ENCODE results near the gene GALNT2.

GALNT2 gene

DNA sequence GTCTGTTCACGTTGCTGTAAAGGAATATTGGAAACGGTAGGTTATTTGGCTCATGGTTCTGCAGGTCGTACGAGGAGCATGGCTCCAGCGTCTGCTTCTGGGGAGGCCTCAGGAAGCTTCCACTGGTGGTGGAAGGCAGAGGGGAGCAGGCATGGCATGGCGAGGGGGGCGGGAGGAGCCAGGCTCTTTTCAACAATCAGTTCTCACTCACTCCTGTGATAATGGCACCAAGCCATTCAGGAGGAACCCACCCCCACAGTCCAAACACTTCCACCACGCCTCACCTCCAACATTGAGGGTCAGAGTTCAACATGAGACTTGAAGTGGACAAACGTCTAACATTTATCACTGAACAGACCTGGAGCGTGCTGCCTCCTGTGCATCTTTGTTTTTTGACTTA, 217.9 kb downstream of the GALNT2 start:
- no peaks in the 10 kb centered on the region for H3K4me1 ChIP-seq (ENCODE audit: control insufficient read depth, low read depth, low read length)
- no CpG with 5 or more reads among the region's 10 CpGs for whole genome bisulfite sequencing (ENCODE audit: extremely low coverage, insufficient coverage, low lambda C conversion rate)

DNA sequence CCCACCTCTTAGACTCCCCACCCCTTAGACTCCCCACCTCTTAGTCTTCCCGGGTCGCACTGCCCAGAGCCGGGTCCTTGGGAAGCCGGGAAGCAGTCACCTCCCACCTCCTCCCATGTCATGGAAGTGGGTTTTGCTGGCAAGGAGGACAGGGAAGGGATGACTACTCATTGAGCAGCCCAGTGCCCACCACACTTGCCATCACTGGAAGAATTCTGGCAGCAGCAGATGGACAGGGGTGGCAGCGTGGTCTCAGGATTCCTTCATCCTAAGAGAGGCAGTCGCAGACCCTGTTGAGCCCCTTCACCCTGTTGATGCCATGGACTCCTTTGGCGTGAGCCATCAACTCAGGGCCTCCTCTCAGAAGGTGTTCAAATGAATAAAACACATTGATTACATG, 218.3 kb downstream of the GALNT2 start:
- H3K23ac ChIP-seq (ENCODE audit: low read length) = no peak overlapping the region
- H3K9ac ChIP-seq (ENCODE audit: low read length) = no peak overlapping the region
- H3K79me2 ChIP-seq (ENCODE audit: control insufficient read depth, insufficient read depth, low read length) = no peaks in the 10 kb centered on the region
- no peak for DNase-seq
- H2BK15ac ChIP-seq (replicated peaks; ENCODE audit: low read depth) = no peak overlapping the region
- H3K79me1 ChIP-seq (ENCODE audit: low read length) = no peaks in the 10 kb centered on the region
- no peak overlapping the region for H3K56ac ChIP-seq (ENCODE audit: low read length)
- no peak overlapping the region for H3K4me3 ChIP-seq (ENCODE audit: low read length)
- no peak overlapping the region for H3K18ac ChIP-seq (ENCODE audit: low read length)
- no peak overlapping the region for H4K8ac ChIP-seq (ENCODE audit: low read depth, low read length)
- no peaks in the 10 kb centered on the region for H3K27me3 ChIP-seq (ENCODE audit: insufficient read depth, low read length, poor library complexity)
- no peak overlapping the region for H2AK5ac ChIP-seq (ENCODE audit: low read length)
- no peak overlapping the region for H3K27ac ChIP-seq (ENCODE audit: low read depth, low read length)
- H3K4me1 ChIP-seq (ENCODE audit: control insufficient read depth, low read depth, low read length) = no peaks in the 10 kb centered on the region
- H2BK120ac ChIP-seq (ENCODE audit: low read depth, low read length) = no peak overlapping the region
- H4K5ac ChIP-seq (ENCODE audit: low read length) = no peak overlapping the region
- no peak overlapping the region for H3K4me2 ChIP-seq (ENCODE audit: low read length)
- no peak overlapping the region for H2BK5ac ChIP-seq (ENCODE audit: low read length)
- no peak overlapping the region for H3K4ac ChIP-seq (ENCODE audit: low read depth, low read length)
- no peaks in the 10 kb centered on the region for H3K36me3 ChIP-seq (ENCODE audit: control insufficient read depth, insufficient read depth, low read length)
- no CpG with 5 or more reads among the region's 7 CpGs for WGBS (ENCODE audit: extremely low coverage, insufficient coverage, low lambda C conversion rate)

More for the DNA sequence above, 217.9 kb downstream of the GALNT2 start:
- no peak overlapping the region for H3K23ac ChIP-seq (ENCODE audit: low read length)
- no peak overlapping the region for H3K4me3 ChIP-seq (ENCODE audit: low read length)
- no peaks in the 10 kb centered on the region for H3K27me3 ChIP-seq (ENCODE audit: insufficient read depth, low read length, poor library complexity)
- no peak for DNase-seq
- H3K9ac ChIP-seq (ENCODE audit: low read length) = no peak overlapping the region
- H2BK15ac ChIP-seq (replicated peaks; ENCODE audit: low read depth) = no peak overlapping the region
- H4K5ac ChIP-seq (ENCODE audit: low read length) = no peak overlapping the region
- no peak overlapping the region for H3K18ac ChIP-seq (ENCODE audit: low read length)
- no peak overlapping the region for H3K27ac ChIP-seq (ENCODE audit: low read depth, low read length)
- H3K79me2 ChIP-seq (ENCODE audit: control insufficient read depth, insufficient read depth, low read length) = no peaks in the 10 kb centered on the region
- no peak overlapping the region for H3K56ac ChIP-seq (ENCODE audit: low read length)
- no peaks in the 10 kb centered on the region for H3K36me3 ChIP-seq (ENCODE audit: control insufficient read depth, insufficient read depth, low read length)
- H2BK5ac ChIP-seq (ENCODE audit: low read length) = no peak overlapping the region
- no peak overlapping the region for H4K8ac ChIP-seq (ENCODE audit: low read depth, low read length)
- H2AK5ac ChIP-seq (ENCODE audit: low read length) = no peak overlapping the region
- H3K4me2 ChIP-seq (ENCODE audit: low read length) = no peak overlapping the region
- no peaks in the 10 kb centered on the region for H3K79me1 ChIP-seq (ENCODE audit: low read length)
- H3K4ac ChIP-seq (ENCODE audit: low read depth, low read length) = no peak overlapping the region
- no peak overlapping the region for H2BK120ac ChIP-seq (ENCODE audit: low read depth, low read length)

DNA sequence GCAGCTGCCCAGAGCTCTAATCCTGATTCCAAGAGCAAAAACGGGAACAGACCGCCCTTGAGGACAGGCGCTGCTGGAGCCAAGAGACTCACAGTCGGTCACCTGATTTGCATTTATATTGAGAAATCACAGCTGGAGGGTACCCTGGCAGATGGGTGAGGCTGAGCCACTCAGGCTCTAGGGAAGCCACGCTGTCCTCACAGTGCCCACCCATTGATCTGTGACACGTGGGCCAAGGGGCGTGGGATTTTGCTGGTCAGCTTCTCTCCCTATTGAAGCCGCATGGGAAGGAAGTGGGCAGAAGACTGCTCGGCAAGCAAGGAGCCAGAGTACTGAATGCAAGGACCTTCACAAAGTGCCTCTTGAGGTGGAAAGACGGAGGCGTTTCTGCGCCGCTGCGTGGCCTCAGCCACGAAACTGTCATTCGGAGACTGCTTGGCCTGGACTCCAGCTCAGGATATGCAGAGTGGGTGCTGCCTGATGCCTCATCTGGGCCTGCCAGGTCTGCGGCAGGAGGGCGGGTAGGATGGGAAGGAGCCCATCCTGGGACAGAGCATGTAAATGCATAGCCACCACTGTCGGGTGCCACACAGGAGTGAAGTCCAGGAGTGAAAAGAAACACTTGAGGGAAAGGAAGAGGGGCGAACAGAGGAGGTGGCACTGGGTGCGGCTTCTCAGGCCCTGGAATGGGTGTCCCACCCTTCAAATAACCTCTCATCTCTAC, 219.3 kb downstream of the GALNT2 start:
- Histone ChIP-seq H3K27ac (ENCODE audit: low read depth, low read length) (no peak overlapping the region), H2BK5ac (ENCODE audit: low read length) (no peak overlapping the region), H3K4me3 (ENCODE audit: low read length) (no peak overlapping the region), H2AK5ac (ENCODE audit: low read length) (no peak overlapping the region), H3K4me2 (ENCODE audit: low read length) (no peak overlapping the region), H3K56ac (ENCODE audit: low read length) (no peak overlapping the region), H3K79me1 (ENCODE audit: low read length) (no peaks in the 10 kb centered on the region), H2BK15ac (replicated peaks; ENCODE audit: low read depth) (no peak overlapping the region), H3K9ac (ENCODE audit: low read length) (no peak overlapping the region), H3K18ac (ENCODE audit: low read length) (no peak overlapping the region), H4K8ac (ENCODE audit: low read depth, low read length) (no peak overlapping the region), H3K4me1 (ENCODE audit: control insufficient read depth, low read depth, low read length) (no peaks in the 10 kb centered on the region), H3K79me2 (ENCODE audit: control insufficient read depth, insufficient read depth, low read length) (no peaks in the 10 kb centered on the region), H3K27me3 (ENCODE audit: insufficient read depth, low read length, poor library complexity) (no peaks in the 10 kb centered on the region), H3K36me3 (ENCODE audit: control insufficient read depth, insufficient read depth, low read length) (no peaks in the 10 kb centered on the region), H3K23ac (ENCODE audit: low read length) (no peak overlapping the region), H4K5ac (ENCODE audit: low read length) (no peak overlapping the region), H2BK120ac (ENCODE audit: low read depth, low read length) (no peak overlapping the region), H3K4ac (ENCODE audit: low read depth, low read length) (no peak overlapping the region)
- WGBS (ENCODE audit: extremely low coverage, insufficient coverage, low lambda C conversion rate) = no CpG with 5 or more reads among the region's 21 CpGs
- no peak for DNase-seq

DNA sequence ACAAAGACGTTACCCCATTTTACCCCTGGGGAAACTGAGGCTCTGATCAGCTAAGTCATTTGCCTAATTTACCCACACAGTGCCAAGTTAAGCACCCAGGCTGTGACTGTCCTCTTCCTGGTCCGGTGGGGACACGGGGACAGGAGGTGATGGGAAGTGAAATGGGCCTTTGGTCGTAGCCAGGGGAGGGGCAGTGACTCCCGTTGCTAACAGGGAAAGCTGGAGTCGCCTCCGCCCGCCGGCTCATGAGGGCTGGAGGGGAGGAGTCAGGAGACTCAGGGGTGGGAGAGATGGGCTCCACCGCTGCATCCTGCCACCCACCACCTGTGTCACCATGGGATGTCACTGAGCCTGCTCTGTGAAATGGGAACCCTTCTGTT, 219.8 kb downstream of the GALNT2 start:
- Histone ChIP-seq H2BK15ac (replicated peaks; ENCODE audit: low read depth) (no peak overlapping the region), H3K27me3 (ENCODE audit: insufficient read depth, low read length, poor library complexity) (no peaks in the 10 kb centered on the region), H4K8ac (ENCODE audit: low read depth, low read length) (no peak overlapping the region), H2BK5ac (ENCODE audit: low read length) (no peak overlapping the region), H3K56ac (ENCODE audit: low read length) (no peak overlapping the region), H3K4me1 (ENCODE audit: control insufficient read depth, low read depth, low read length) (no peaks in the 10 kb centered on the region), H3K79me2 (ENCODE audit: control insufficient read depth, insufficient read depth, low read length) (no peaks in the 10 kb centered on the region), H2AK5ac (ENCODE audit: low read length) (no peak overlapping the region), H3K4me2 (ENCODE audit: low read length) (no peak overlapping the region), H3K27ac (ENCODE audit: low read depth, low read length) (no peak overlapping the region), H3K23ac (ENCODE audit: low read length) (no peak overlapping the region), H4K5ac (ENCODE audit: low read length) (no peak overlapping the region), H3K36me3 (ENCODE audit: control insufficient read depth, insufficient read depth, low read length) (no peaks in the 10 kb centered on the region), H3K18ac (ENCODE audit: low read length) (no peak overlapping the region), H3K4ac (ENCODE audit: low read depth, low read length) (no peak overlapping the region), H3K9ac (ENCODE audit: low read length) (no peak overlapping the region), H2BK120ac (ENCODE audit: low read depth, low read length) (no peak overlapping the region), H3K4me3 (ENCODE audit: low read length) (no peak overlapping the region), H3K79me1 (ENCODE audit: low read length) (no peaks in the 10 kb centered on the region)
- no peak for DNase-seq
- no CpG with 5 or more reads among the region's 10 CpGs for WGBS (ENCODE audit: extremely low coverage, insufficient coverage, low lambda C conversion rate)

DNA sequence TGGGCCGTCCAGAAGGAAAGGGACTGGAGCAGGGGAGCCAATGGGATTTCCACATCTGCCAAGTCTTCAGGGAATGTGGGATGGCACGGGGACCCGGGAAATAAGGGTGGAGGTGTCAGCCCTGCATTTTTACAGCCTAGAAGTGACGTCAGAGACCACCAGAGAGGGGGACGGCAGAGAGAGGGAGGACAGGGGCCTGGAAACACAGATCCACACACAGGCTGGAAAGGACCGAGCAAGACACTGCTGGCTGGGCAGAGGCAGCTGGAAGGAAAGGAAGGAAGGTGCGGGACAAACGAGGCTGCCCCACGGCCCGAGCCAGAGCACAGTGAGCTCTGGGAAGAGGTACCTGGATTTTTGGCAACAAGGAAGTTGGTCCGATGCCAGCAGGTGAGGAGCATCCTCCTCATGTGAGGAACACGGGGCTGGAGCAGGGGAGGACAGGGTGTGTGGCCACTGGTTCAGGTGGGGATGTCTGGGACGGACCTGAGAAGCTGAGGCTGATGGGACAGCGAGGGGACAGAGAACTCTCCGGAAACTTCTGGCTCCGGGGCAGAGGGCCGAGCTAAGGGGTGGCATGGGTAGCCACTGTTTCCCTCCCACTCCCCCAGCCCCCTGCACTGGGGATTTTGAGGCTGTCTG, 220.8 kb downstream of the GALNT2 start:
- Histone ChIP-seq H4K8ac (ENCODE audit: low read depth, low read length) (no peak overlapping the region), H2BK15ac (replicated peaks; ENCODE audit: low read depth) (no peak overlapping the region), H3K18ac (ENCODE audit: low read length) (no peak overlapping the region), H3K27me3 (ENCODE audit: insufficient read depth, low read length, poor library complexity) (no peaks in the 10 kb centered on the region), H3K23ac (ENCODE audit: low read length) (no peak overlapping the region), H3K4ac (ENCODE audit: low read depth, low read length) (no peak overlapping the region), H3K79me1 (ENCODE audit: low read length) (no peaks in the 10 kb centered on the region), H3K4me2 (ENCODE audit: low read length) (no peak overlapping the region), H3K56ac (ENCODE audit: low read length) (no peak overlapping the region), H2AK5ac (ENCODE audit: low read length) (no peak overlapping the region), H3K9ac (ENCODE audit: low read length) (no peak overlapping the region), H3K4me1 (ENCODE audit: control insufficient read depth, low read depth, low read length) (no peaks in the 10 kb centered on the region), H3K79me2 (ENCODE audit: control insufficient read depth, insufficient read depth, low read length) (no peaks in the 10 kb centered on the region), H2BK120ac (ENCODE audit: low read depth, low read length) (no peak overlapping the region), H4K5ac (ENCODE audit: low read length) (no peak overlapping the region), H3K4me3 (ENCODE audit: low read length) (no peak overlapping the region), H3K27ac (ENCODE audit: low read depth, low read length) (no peak overlapping the region), H3K36me3 (ENCODE audit: control insufficient read depth, insufficient read depth, low read length) (no peaks in the 10 kb centered on the region), H2BK5ac (ENCODE audit: low read length) (no peak overlapping the region)
- WGBS (ENCODE audit: extremely low coverage, insufficient coverage, low lambda C conversion rate) = no CpG with 5 or more reads among the region's 17 CpGs
- no peak for DNase-seq

Data from mesendoderm (in vitro differentiated cells).